ENCODE results near the gene CLEC4A. TPM values are rescaled to one million over a fixed set of nuclear protein-coding genes. Genes with fewer than 3 reads are reported as not detected.

Gene CLEC4A
- total and polyA plus RNA-seq, 10 of the 15 experiments (the other 5 are each of a cell fraction or from before 2014, with no cell fraction given) = 0.62 to 2.1 (median 1.1) TPM

DNA sequence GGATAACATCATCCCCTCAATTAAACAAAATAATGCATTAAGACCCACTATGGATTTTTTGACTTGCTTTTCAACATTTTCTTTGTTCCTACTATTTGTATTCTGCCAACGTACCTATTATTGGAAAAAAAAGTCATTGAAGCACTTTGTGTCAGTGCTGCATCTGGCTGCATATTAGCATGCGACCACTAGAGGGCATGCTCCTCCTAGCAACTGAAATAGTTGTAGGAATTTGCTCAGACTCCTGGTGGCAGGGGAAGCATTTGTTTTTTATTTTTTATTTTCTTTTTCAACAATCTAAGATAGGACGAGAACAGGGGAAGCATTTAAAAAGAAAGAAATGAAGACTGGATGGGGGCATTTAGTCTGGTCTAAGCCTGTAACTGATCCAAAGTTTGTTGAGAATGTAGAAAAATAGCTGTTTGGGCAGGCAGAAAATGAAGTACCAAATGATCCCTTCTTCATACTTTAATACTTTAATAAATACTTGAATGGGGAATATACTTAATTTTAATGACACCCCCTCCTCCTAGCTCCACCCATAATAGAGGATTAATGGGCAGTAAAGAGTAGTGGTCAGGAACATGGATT, 14.5 kb upstream of the CLEC4A start (continued):
- TF ChIP-seq, protein P1, sequence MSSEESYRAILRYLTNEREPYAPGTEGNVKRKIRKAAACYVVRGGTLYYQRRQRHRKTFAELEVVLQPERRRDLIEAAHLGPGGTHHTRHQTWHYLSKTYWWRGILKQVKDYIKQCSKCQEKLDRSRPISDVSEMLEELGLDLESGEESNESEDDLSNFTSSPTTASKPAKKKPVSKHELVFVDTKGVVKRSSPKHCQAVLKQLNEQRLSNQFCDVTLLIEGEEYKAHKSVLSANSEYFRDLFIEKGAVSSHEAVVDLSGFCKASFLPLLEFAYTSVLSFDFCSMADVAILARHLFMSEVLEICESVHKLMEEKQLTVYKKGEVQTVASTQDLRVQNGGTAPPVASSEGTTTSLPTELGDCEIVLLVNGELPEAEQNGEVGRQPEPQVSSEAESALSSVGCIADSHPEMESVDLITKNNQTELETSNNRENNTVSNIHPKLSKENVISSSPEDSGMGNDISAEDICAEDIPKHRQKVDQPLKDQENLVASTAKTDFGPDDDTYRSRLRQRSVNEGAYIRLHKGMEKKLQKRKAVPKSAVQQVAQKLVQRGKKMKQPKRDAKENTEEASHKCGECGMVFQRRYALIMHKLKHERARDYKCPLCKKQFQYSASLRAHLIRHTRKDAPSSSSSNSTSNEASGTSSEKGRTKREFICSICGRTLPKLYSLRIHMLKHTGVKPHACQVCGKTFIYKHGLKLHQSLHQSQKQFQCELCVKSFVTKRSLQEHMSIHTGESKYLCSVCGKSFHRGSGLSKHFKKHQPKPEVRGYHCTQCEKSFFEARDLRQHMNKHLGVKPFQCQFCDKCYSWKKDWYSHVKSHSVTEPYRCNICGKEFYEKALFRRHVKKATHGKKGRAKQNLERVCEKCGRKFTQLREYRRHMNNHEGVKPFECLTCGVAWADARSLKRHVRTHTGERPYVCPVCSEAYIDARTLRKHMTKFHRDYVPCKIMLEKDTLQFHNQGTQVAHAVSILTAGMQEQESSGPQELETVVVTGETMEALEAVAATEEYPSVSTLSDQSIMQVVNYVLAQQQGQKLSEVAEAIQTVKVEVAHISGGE (CRISPR knock-in tag; IDR thresholded peaks at IDR 0.05) = no peak
- TF ChIP-seq SRF (IDR thresholded peaks at IDR 0.05; ENCODE audit: low read depth in 2 of 2, low read length in 2 of 2) (no peak), TBL1XR1 (IDR thresholded peaks at IDR 0.05; ENCODE audit: low read depth, low read length) (no peak), EZH2 (IDR thresholded peaks at IDR 0.05; ENCODE audit: borderline replicate concordance, control insufficient read depth, low read depth, low read length) (no peak), RAD21 (IDR thresholded peaks at IDR 0.05; ENCODE audit: insufficient read depth, low read depth, low read length) (peak; percentile 99), BRCA1 (IDR thresholded peaks at IDR 0.05; ENCODE audit: low read depth, low read length) (no peak), TAF1 (IDR thresholded peaks at IDR 0.05; ENCODE audit: borderline replicate concordance, low read depth, low read length) (no peak), SMC3 (IDR thresholded peaks at IDR 0.05; ENCODE audit: borderline replicate concordance, low read length) (peak; percentile 83; the same call in 1 of the 2 replicates), ZNF384 (IDR thresholded peaks at IDR 0.05; ENCODE audit: borderline replicate concordance, low read depth, low read length) (0 out of 2 replicates have a peak, but pooled peaks have one; percentile 25), FOXM1 (IDR thresholded peaks at IDR 0.05; ENCODE audit: low read depth, low read length) (0 out of 2 replicates have a peak, but pooled peaks have one; percentile 52), TCF12 (IDR thresholded peaks at IDR 0.05; ENCODE audit: low read depth, low read length) (no peak), HCFC1 (IDR thresholded peaks at IDR 0.05; ENCODE audit: low read length) (no peak), SMARCA5 (IDR thresholded peaks at IDR 0.05) (peak; percentile 46; the same call in 1 of the 2 replicates), STAT3 (IDR thresholded peaks at IDR 0.05; ENCODE audit: low read depth, low read length) (no peak), POU2F2 (IDR thresholded peaks at IDR 0.05; ENCODE audit: borderline replicate concordance, low read depth, low read length) (peak; percentile 95), ZZZ3 (IDR thresholded peaks at IDR 0.05; ENCODE audit: control insufficient read depth, insufficient read length, low read depth) (no peak)
- TF ChIP-seq, protein P2, sequence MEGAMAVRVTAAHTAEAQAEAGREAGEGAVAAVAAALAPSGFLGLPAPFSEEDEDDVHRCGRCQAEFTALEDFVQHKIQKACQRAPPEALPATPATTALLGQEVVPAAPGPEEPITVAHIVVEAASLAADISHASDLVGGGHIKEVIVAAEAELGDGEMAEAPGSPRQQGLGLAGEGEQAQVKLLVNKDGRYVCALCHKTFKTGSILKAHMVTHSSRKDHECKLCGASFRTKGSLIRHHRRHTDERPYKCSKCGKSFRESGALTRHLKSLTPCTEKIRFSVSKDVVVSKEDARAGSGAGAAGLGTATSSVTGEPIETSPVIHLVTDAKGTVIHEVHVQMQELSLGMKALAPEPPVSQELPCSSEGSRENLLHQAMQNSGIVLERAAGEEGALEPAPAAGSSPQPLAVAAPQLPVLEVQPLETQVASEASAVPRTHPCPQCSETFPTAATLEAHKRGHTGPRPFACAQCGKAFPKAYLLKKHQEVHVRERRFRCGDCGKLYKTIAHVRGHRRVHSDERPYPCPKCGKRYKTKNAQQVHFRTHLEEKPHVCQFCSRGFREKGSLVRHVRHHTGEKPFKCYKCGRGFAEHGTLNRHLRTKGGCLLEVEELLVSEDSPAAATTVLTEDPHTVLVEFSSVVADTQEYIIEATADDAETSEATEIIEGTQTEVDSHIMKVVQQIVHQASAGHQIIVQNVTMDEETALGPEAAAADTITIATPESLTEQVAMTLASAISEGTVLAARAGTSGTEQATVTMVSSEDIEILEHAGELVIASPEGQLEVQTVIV (IDR thresholded peaks at IDR 0.05; ENCODE audit: borderline replicate concordance, partially characterized antibody) = no peak
- TF ChIP-seq, protein P3, sequence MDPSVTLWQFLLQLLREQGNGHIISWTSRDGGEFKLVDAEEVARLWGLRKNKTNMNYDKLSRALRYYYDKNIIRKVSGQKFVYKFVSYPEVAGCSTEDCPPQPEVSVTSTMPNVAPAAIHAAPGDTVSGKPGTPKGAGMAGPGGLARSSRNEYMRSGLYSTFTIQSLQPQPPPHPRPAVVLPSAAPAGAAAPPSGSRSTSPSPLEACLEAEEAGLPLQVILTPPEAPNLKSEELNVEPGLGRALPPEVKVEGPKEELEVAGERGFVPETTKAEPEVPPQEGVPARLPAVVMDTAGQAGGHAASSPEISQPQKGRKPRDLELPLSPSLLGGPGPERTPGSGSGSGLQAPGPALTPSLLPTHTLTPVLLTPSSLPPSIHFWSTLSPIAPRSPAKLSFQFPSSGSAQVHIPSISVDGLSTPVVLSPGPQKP (IDR thresholded peaks at IDR 0.05; ENCODE audit: low read depth, low read length) = no peak
- TF ChIP-seq, protein P4, sequence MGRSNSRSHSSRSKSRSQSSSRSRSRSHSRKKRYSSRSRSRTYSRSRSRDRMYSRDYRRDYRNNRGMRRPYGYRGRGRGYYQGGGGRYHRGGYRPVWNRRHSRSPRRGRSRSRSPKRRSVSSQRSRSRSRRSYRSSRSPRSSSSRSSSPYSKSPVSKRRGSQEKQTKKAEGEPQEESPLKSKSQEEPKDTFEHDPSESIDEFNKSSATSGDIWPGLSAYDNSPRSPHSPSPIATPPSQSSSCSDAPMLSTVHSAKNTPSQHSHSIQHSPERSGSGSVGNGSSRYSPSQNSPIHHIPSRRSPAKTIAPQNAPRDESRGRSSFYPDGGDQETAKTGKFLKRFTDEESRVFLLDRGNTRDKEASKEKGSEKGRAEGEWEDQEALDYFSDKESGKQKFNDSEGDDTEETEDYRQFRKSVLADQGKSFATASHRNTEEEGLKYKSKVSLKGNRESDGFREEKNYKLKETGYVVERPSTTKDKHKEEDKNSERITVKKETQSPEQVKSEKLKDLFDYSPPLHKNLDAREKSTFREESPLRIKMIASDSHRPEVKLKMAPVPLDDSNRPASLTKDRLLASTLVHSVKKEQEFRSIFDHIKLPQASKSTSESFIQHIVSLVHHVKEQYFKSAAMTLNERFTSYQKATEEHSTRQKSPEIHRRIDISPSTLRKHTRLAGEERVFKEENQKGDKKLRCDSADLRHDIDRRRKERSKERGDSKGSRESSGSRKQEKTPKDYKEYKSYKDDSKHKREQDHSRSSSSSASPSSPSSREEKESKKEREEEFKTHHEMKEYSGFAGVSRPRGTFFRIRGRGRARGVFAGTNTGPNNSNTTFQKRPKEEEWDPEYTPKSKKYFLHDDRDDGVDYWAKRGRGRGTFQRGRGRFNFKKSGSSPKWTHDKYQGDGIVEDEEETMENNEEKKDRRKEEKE (IDR thresholded peaks at IDR 0.05) = no peak
